Stimulated activated memory B cell treated with anti-CD40 and anti-IgM and Interleukin-4, amounts not matched to agents 10 μg/mL and 1 μg/mL and 100 μg/mL, for 72 hours (primary cell): ENCODE measurements around the gene MYO1B.

Experiments used
- ATAC-seq: fragments of 150-1000 bp; cut with Tn5 transposase; 2 replicates; pipeline ENCODE4 v1.10.0; 2021
- H3K27ac Mint-ChIP-seq: one replicate; pipeline ENCODE4 v1.8.0; 2022; ENCODE audit warnings: mild to moderate bottlenecking, mixed read lengths
- H3K27me3 Mint-ChIP-seq: one replicate; pipeline ENCODE4 v1.8.0; 2022; ENCODE audit warnings: mixed read lengths
- H3K36me3 Mint-ChIP-seq: one replicate; pipeline ENCODE4 v1.8.0; 2022; ENCODE audit warnings: mixed read lengths
- H3K4me1 Mint-ChIP-seq: one replicate; pipeline ENCODE4 v1.8.0; 2022; ENCODE audit warnings: mixed read lengths
- H3K4me3 Mint-ChIP-seq: one replicate; pipeline ENCODE4 v1.8.0; 2022; ENCODE audit warnings: mild to moderate bottlenecking, moderate library complexity, mixed read lengths
- H3K9me3 Mint-ChIP-seq: one replicate; pipeline ENCODE4 v1.8.0; 2022; ENCODE audit warnings: mixed read lengths

Gene MYO1B

DNA sequence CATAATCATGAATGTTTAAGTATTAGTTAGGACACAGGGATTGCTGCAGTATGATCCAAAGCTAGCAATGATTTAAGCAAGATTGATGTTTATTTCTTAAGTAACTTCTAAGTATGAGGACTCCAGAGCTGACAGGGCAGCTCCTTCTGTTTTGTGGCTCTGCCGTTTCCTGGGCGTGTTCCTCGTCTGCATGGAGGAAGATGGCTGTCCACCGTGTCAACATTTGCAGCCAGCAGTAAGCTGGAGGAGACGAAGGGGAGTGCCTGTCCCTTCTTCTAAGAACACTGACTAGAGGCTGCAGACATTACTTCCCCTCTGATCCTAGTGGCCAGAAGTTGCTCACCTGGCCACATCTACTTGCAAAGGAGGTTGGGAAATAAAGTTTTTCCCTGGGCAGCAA, 144.1 kb downstream of the MYO1B start:
- no peak overlapping the region for H3K27ac Mint-ChIP-seq
- ATAC-seq, result no peak
- no peak overlapping the region for H3K4me3 Mint-ChIP-seq
- peaks cover 6% of the 10 kb centered on the region for H3K4me1 Mint-ChIP-seq
- H3K36me3 Mint-ChIP-seq, result no peaks in the 10 kb centered on the region
- no peaks in the 10 kb centered on the region for H3K9me3 Mint-ChIP-seq
- H3K27me3 Mint-ChIP-seq, result no peaks in the 10 kb centered on the region

DNA sequence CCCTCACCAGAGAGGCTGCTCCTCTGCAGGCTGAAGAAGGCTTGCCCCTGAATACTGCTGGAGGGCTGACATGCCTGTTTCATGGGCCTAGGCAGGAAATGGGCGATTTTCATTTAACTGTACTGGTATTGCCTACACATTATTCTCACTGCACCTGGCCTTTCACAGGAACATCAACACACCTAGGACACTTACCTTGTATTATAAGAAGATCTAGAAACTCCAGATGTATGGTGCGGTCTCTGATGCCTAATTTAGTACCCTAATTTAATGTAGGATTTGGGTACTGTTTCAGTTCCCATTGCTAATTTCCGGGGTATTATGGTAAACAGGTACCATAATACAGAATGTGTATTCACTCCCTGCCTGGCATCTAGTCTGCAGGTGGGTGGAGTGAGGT, 146.0 kb downstream of the MYO1B start:
- Mint-ChIP-seq H3K9me3 (no peaks in the 10 kb centered on the region), H3K27ac (no peak overlapping the region), H3K4me1 (no peaks in the 10 kb centered on the region), H3K36me3 (no peaks in the 10 kb centered on the region), H3K4me3 (no peak overlapping the region), H3K27me3 (no peaks in the 10 kb centered on the region)
- no peak for ATAC-seq

- H3K4me3 Mint-ChIP-seq, result no peak overlapping the region
- ATAC-seq, result no peak
- H3K9me3 Mint-ChIP-seq, result no peaks in the 10 kb centered on the region
- H3K4me1 Mint-ChIP-seq, result no peaks in the 10 kb centered on the region
- H3K36me3 Mint-ChIP-seq, result no peaks in the 10 kb centered on the region
- no peaks in the 10 kb centered on the region for H3K27me3 Mint-ChIP-seq
- no peak overlapping the region for H3K27ac Mint-ChIP-seq
Measured at GRCh38 chr2:191394043-191394442, 148.8 kb downstream of the MYO1B start.

DNA sequence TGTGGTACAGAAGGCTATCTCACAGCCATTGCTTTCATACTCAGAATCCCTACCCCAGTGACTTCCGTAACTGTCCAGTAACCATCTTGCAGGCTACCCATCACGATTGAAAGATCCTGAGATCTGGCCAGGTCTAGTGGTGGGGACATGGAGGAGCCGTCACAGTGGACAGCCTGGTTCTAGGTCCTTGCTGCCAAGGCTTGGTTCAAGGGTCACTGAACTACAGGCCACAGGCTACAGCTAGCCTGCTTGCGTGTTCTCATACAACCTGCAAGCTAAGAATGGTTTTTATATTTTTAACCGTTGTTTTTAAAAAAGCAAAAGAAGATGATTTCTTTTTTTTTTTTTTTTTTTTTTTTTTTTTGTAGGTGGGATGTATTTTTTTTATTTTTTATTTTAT, 151.6 kb downstream of the MYO1B start:
- Mint-ChIP-seq H3K4me3 (no peak overlapping the region), H3K27me3 (no peaks in the 10 kb centered on the region), H3K27ac (no peak overlapping the region), H3K9me3 (no peaks in the 10 kb centered on the region), H3K36me3 (no peaks in the 10 kb centered on the region), H3K4me1 (no peaks in the 10 kb centered on the region)
- ATAC-seq, result no peak

- H3K27me3 Mint-ChIP-seq, result no peaks in the 10 kb centered on the region
- no peaks in the 10 kb centered on the region for H3K36me3 Mint-ChIP-seq
- no peak overlapping the region for H3K27ac Mint-ChIP-seq
- no peaks in the 10 kb centered on the region for H3K4me1 Mint-ChIP-seq
- ATAC-seq, result peak; percentile 8
- H3K9me3 Mint-ChIP-seq, result no peaks in the 10 kb centered on the region
- no peak overlapping the region for H3K4me3 Mint-ChIP-seq
Measured at GRCh38 chr2:191399601-191400000, 154.4 kb downstream of the MYO1B start.

- H3K27ac Mint-ChIP-seq, result no peak overlapping the region
- H3K27me3 Mint-ChIP-seq, result no peaks in the 10 kb centered on the region
- no peak overlapping the region for H3K4me3 Mint-ChIP-seq
- no peaks in the 10 kb centered on the region for H3K9me3 Mint-ChIP-seq
- no peaks in the 10 kb centered on the region for H3K36me3 Mint-ChIP-seq
- no peak for ATAC-seq
- no peaks in the 10 kb centered on the region for H3K4me1 Mint-ChIP-seq
Measured at GRCh38 chr2:191401287-191401686, 156.1 kb downstream of the MYO1B start.

GRCh38 chr2:191402966-191403565, 157.9 kb downstream of the MYO1B start:
- no peaks in the 10 kb centered on the region for H3K9me3 Mint-ChIP-seq
- no peaks in the 10 kb centered on the region for H3K4me1 Mint-ChIP-seq
- H3K36me3 Mint-ChIP-seq, result no peaks in the 10 kb centered on the region
- ATAC-seq, result no peak
- H3K27me3 Mint-ChIP-seq, result no peaks in the 10 kb centered on the region
- no peak overlapping the region for H3K4me3 Mint-ChIP-seq
- H3K27ac Mint-ChIP-seq, result no peak overlapping the region

DNA sequence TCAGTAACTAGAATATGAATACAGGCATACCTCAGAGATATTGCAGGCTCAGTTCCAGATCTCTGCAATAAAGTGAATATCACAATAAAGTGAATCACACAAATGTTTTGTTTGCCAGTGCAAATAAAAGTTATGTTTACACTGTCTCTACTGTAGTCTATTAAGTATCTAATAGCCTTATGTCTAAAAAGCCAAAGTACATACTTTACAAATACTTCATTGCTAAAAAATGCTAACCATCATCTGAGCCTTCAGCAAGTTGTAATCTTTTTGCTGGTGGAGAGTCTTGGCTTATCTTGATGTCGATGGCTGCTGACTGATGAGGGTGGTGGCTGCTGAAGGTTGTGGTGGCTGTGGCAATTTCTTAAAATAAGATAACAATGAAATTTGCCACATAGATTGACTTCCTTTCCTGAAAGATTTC, 159.4 kb downstream of the MYO1B start:
- H3K27me3 Mint-ChIP-seq, result no peaks in the 10 kb centered on the region
- no peaks in the 10 kb centered on the region for H3K36me3 Mint-ChIP-seq
- H3K4me3 Mint-ChIP-seq, result no peak overlapping the region
- no peak overlapping the region for H3K27ac Mint-ChIP-seq
- no peak for ATAC-seq
- H3K9me3 Mint-ChIP-seq, result no peaks in the 10 kb centered on the region
- H3K4me1 Mint-ChIP-seq, result no peaks in the 10 kb centered on the region

DNA sequence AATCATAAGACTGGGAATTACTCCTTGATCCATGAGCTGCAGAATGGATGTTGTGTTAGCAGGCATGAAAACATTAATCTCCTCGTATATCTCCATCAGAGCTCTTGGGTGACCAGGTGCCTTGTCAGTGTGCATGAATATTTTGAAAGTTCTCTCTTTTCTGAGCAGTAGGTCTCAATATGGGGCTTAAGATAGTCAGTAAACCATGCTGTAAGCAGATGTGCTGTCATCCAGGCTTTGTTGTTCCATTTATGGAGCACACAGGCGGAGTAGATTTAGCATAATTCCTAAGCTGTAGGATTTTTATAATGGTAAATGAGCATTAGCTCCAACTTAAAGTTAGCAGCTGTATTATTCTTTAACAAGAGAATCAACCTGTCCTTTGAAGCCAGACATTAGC, 160.3 kb downstream of the MYO1B start:
- no peaks in the 10 kb centered on the region for H3K27me3 Mint-ChIP-seq
- H3K9me3 Mint-ChIP-seq, result no peaks in the 10 kb centered on the region
- no peaks in the 10 kb centered on the region for H3K4me1 Mint-ChIP-seq
- no peak overlapping the region for H3K27ac Mint-ChIP-seq
- no peak overlapping the region for H3K4me3 Mint-ChIP-seq
- no peak for ATAC-seq
- no peaks in the 10 kb centered on the region for H3K36me3 Mint-ChIP-seq

GRCh38 chr2:191410646-191411436, 165.6 kb downstream of the MYO1B start:
- H3K4me1 Mint-ChIP-seq, result no peaks in the 10 kb centered on the region
- no peaks in the 10 kb centered on the region for H3K36me3 Mint-ChIP-seq
- H3K27ac Mint-ChIP-seq, result no peak overlapping the region
- no peak for ATAC-seq
- H3K27me3 Mint-ChIP-seq, result no peaks in the 10 kb centered on the region
- H3K4me3 Mint-ChIP-seq, result no peak overlapping the region
- H3K9me3 Mint-ChIP-seq, result no peaks in the 10 kb centered on the region

GRCh38 chr2:191411472-191411871, 166.3 kb downstream of the MYO1B start:
- no peak overlapping the region for H3K4me3 Mint-ChIP-seq
- peaks cover 5% of the 10 kb centered on the region for H3K36me3 Mint-ChIP-seq
- no peaks in the 10 kb centered on the region for H3K9me3 Mint-ChIP-seq
- no peak overlapping the region for H3K27ac Mint-ChIP-seq
- no peak for ATAC-seq
- H3K4me1 Mint-ChIP-seq, result no peaks in the 10 kb centered on the region
- H3K27me3 Mint-ChIP-seq, result no peaks in the 10 kb centered on the region

GRCh38 chr2:191412353-191412752, 167.1 kb downstream of the MYO1B start:
- H3K27me3 Mint-ChIP-seq, result no peaks in the 10 kb centered on the region
- H3K27ac Mint-ChIP-seq, result no peak overlapping the region
- ATAC-seq, result no peak
- H3K36me3 Mint-ChIP-seq, result peaks cover 6% of the 10 kb centered on the region
- no peaks in the 10 kb centered on the region for H3K9me3 Mint-ChIP-seq
- no peak overlapping the region for H3K4me3 Mint-ChIP-seq
- H3K4me1 Mint-ChIP-seq, result no peaks in the 10 kb centered on the region

DNA sequence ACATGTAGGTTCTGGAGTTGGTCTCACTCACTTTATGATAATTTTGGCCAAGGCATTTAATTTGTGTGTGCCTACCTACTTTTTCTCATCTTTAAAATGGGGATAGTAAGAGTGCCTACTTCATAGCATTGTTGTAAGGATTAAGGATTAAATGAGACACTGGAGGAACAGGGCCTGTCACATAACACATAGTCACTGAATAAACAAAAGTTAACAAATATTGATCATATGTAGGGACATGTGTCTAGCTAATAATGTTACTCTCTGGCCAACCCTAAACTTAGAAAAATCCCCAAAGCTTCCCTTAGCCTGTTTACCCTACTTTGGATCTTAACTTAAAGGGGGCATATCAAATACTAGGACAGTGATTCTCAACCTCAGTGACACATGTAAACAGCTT, 169.9 kb downstream of the MYO1B start:
- H3K4me3 Mint-ChIP-seq, result no peak overlapping the region
- ATAC-seq, result no peak
- H3K27ac Mint-ChIP-seq, result no peak overlapping the region
- no peaks in the 10 kb centered on the region for H3K9me3 Mint-ChIP-seq
- H3K4me1 Mint-ChIP-seq, result no peaks in the 10 kb centered on the region
- no peaks in the 10 kb centered on the region for H3K27me3 Mint-ChIP-seq
- H3K36me3 Mint-ChIP-seq, result peaks cover 6% of the 10 kb centered on the region

- no peaks in the 10 kb centered on the region for H3K27me3 Mint-ChIP-seq
- H3K36me3 Mint-ChIP-seq, result peaks cover 6% of the 10 kb centered on the region
- no peak overlapping the region for H3K4me3 Mint-ChIP-seq
- H3K27ac Mint-ChIP-seq, result no peak overlapping the region
- no peaks in the 10 kb centered on the region for H3K4me1 Mint-ChIP-seq
- no peaks in the 10 kb centered on the region for H3K9me3 Mint-ChIP-seq
- ATAC-seq, result no peak
Measured at GRCh38 chr2:191415858-191416257, 170.7 kb downstream of the MYO1B start.

GRCh38 chr2:191417746-191418145, 172.5 kb downstream of the MYO1B start:
- H3K4me1 Mint-ChIP-seq, result no peaks in the 10 kb centered on the region
- H3K27ac Mint-ChIP-seq, result no peak overlapping the region
- ATAC-seq, result no peak
- H3K9me3 Mint-ChIP-seq, result no peaks in the 10 kb centered on the region
- H3K36me3 Mint-ChIP-seq, result peaks cover 6% of the 10 kb centered on the region
- no peak overlapping the region for H3K4me3 Mint-ChIP-seq
- H3K27me3 Mint-ChIP-seq, result no peaks in the 10 kb centered on the region

DNA sequence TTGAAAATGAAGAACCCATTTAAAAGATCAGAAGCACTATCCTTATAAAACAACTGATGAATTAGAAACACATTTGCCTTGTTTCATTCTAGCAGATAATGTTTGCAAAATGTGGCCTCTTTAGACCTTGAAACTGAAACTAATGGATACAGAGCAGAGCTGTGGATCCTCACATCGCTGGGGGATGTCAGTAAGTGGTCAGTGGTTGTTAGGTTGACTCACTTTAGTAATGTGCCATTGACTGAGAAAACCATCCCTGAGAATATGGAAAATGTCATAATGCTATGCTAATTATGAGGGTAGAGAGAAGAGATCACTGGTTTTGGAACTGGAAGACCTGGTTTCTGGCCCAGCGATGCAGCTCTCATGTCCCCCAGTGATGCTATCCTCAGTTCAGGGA, 176.7 kb downstream of the MYO1B start:
- ATAC-seq, result peak; percentile 39
- no peak overlapping the region for H3K4me3 Mint-ChIP-seq

More for the DNA sequence above, 176.7 kb downstream of the MYO1B start:
- H3K36me3 Mint-ChIP-seq, result no peaks in the 10 kb centered on the region
- no peak overlapping the region for H3K27ac Mint-ChIP-seq
- no peaks in the 10 kb centered on the region for H3K9me3 Mint-ChIP-seq
- H3K27me3 Mint-ChIP-seq, result no peaks in the 10 kb centered on the region
- H3K4me1 Mint-ChIP-seq, result no peaks in the 10 kb centered on the region
